ENCODE results near the gene MUC6. TPM values are rescaled to one million over a fixed set of nuclear protein-coding genes. Genes with fewer than 3 reads are reported as not detected.

MUC6 gene, protein sequence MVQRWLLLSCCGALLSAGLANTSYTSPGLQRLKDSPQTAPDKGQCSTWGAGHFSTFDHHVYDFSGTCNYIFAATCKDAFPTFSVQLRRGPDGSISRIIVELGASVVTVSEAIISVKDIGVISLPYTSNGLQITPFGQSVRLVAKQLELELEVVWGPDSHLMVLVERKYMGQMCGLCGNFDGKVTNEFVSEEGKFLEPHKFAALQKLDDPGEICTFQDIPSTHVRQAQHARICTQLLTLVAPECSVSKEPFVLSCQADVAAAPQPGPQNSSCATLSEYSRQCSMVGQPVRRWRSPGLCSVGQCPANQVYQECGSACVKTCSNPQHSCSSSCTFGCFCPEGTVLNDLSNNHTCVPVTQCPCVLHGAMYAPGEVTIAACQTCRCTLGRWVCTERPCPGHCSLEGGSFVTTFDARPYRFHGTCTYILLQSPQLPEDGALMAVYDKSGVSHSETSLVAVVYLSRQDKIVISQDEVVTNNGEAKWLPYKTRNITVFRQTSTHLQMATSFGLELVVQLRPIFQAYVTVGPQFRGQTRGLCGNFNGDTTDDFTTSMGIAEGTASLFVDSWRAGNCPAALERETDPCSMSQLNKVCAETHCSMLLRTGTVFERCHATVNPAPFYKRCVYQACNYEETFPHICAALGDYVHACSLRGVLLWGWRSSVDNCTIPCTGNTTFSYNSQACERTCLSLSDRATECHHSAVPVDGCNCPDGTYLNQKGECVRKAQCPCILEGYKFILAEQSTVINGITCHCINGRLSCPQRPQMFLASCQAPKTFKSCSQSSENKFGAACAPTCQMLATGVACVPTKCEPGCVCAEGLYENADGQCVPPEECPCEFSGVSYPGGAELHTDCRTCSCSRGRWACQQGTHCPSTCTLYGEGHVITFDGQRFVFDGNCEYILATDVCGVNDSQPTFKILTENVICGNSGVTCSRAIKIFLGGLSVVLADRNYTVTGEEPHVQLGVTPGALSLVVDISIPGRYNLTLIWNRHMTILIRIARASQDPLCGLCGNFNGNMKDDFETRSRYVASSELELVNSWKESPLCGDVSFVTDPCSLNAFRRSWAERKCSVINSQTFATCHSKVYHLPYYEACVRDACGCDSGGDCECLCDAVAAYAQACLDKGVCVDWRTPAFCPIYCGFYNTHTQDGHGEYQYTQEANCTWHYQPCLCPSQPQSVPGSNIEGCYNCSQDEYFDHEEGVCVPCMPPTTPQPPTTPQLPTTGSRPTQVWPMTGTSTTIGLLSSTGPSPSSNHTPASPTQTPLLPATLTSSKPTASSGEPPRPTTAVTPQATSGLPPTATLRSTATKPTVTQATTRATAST (N-terminal part only)
- under 0.01 TPM in 1 of 2 replicates, not detected in the other for total RNA-seq (ENCODE audit: low replicate concordance)

DNA sequence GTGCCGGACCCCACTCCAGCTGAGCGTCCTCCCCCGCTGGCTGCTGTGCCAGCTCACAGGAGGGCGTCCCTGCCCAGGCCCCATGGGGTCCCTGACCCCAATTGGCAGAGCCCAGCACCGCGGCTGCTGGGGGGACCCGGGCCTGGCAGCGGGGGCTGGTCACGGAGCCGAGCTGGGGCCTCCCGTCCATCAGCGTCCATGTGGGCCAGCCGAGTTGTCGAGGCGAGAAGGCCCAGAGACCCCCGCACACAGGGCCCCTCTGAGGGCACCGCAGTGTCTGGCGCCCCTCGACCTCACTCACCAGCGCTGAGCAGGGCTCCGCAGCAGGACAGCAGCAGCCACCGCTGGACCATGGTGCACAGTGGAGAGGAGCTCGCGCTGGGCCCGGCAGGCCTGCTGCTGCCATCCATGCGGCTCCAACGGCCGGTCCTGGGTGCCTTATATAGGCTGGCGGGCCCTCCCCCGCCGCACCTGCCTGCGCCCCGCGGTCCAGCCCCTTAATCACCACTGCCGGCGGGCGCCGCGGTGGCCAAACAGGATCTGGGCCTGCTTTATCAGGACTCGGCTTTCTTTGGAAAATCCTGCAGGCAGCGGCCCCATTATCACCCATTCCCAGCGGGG lies at the start of gene MUC6:
MUC6 (minus strand) TSS at position 416 of the 621 bp plus-strand sequence; CDS start at position 353, 63 bp downstream.
- no peak for DNase-seq (ENCODE audit: low read depth)
- H3K4me3 ChIP-seq (ENCODE audit: low read depth, low read length): no peak within 1 kb of the TSS
- TF ChIP-seq, protein P1, sequence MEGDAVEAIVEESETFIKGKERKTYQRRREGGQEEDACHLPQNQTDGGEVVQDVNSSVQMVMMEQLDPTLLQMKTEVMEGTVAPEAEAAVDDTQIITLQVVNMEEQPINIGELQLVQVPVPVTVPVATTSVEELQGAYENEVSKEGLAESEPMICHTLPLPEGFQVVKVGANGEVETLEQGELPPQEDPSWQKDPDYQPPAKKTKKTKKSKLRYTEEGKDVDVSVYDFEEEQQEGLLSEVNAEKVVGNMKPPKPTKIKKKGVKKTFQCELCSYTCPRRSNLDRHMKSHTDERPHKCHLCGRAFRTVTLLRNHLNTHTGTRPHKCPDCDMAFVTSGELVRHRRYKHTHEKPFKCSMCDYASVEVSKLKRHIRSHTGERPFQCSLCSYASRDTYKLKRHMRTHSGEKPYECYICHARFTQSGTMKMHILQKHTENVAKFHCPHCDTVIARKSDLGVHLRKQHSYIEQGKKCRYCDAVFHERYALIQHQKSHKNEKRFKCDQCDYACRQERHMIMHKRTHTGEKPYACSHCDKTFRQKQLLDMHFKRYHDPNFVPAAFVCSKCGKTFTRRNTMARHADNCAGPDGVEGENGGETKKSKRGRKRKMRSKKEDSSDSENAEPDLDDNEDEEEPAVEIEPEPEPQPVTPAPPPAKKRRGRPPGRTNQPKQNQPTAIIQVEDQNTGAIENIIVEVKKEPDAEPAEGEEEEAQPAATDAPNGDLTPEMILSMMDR (IDR thresholded peaks at IDR 0.05; ENCODE audit: insufficient read depth, low read length): no peak

DNA sequence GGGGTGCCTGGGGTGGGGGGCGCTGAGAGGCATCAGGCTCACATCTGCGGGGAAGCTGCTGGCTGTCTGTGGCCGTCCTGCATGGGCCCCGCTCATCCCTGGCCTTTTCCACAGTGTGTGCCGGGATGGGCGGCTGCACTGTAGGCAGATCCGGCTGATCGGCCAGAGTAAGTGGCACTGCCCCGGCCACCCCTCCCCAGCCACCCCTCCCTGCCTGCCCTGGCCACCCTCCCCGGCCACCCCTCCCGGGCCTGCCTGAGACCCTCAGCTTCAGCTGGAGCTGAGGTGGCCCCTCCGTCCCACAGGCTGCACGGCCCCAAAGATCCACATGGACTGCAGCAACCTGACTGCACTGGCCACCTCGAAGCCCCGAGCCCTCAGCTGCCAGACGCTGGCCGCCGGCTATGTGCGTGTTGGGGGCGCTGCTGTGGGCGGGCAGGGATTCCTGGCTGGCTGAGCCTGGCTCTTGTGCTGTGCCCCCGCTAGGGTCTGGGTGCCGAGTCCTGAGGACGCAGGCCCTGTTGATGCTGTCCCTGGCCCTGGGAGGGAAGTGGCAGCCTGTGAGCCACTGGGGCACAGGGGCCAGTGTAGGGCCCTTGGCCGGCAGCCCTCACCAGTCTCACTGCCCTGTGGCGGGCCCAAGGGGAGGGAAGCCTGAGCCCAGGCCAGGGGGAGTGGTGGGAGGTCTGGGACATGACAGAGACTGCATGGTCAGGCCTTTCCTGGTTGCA lies 49.1 kb upstream of the MUC6 start:
- no peak overlapping the region for H3K4me3 ChIP-seq (ENCODE audit: low read depth, low read length)
- DNase-seq (ENCODE audit: low read depth): no peak
- TF ChIP-seq, protein P1 (IDR thresholded peaks at IDR 0.05; ENCODE audit: insufficient read depth, low read length): no peak

DNA sequence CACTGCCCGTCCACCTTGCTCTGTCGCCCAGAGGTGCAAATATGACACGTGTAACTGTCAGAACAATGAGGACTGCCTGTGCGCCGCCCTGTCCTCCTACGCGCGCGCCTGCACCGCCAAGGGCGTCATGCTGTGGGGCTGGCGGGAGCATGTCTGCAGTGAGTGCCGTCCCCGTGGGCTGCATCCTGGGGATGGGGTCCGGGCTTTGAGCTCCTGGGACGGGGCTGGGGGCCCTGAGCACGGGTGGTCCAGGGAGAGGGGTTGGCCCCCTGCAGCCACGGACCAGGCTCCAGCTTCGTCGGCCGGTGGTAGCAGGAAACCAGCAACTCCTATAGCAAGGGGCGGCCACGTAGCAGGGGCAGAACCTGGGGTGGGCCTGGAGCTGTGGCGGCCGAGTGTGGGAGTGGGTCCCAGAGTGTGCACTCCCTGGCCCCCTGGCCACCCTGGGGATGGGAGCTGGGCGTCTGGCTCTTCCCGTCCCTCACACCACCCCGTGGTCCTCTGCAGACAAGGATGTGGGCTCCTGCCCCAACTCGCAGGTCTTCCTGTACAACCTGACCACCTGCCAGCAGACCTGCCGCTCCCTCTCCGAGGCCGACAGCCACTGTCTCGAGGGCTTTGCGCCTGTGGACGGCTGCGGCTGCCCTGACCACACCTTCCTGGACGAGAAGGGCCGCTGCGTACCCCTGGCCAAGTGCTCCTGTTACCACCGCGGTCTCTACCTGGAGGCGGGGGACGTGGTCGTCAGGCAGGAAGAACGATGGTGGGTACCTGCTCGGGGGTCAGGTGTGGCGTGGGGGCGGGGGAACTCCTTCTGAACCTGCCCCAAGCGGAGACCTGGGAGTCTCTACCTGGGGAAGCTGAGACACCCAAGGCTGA lies 48.3 kb upstream of the MUC6 start:
- DNase-seq (ENCODE audit: low read depth): no peak
- TF ChIP-seq, protein P1 (IDR thresholded peaks at IDR 0.05; ENCODE audit: insufficient read depth, low read length): no peak

DNA sequence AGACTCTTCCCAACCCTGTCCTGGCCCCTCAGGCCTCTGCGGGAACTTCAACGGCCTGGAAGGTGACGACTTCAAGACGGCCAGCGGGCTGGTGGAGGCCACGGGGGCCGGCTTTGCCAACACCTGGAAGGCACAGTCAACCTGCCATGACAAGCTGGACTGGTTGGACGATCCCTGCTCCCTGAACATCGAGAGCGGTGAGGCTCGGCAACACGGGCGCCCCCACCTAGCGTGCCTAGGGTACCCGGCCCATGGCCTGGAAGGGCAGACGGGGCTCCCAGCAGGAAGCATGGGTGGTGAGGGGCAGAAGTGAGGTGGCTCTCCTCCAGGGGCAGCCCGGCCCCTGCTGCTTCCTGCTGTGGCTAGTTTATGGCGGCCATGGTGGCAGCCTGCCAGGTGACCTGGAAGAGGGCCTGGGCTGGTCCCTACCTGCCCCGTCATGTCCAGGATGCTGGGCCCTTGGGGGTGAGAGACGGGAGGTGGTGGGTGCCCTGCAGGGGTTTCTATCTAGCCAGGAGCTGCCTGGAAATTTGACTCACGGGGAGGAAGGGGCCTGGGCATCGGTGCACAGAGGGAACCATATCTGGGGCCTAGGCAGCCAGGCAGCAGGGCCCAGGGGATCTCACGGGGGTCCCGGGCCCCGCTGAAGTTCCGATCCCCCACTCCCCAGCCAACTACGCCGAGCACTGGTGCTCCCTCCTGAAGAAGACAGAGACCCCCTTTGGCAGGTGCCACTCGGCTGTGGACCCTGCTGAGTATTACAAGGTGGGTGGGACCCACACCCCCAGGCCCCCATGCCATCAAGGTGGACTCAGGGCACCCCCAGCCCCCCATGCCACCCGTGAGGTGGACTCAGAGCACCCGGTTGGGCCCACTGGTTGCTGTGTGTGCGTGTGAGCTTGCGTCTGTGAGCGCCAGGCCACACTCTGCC lies 47.4 kb upstream of the MUC6 start:
- TF ChIP-seq, protein P1 (IDR thresholded peaks at IDR 0.05; ENCODE audit: insufficient read depth, low read length): no peak
- DNase-seq (ENCODE audit: low read depth): no peak
- no peak overlapping the region for H3K4me3 ChIP-seq (ENCODE audit: low read depth, low read length)

More for the DNA sequence above, 48.3 kb upstream of the MUC6 start:
- H3K4me3 ChIP-seq (ENCODE audit: low read depth, low read length): no peak overlapping the region

Measured in fibroblast of the aortic adventitia (primary cell).